ENCODE results near the gene SMAD2.
"Not testable (repeated sequence)": the region's sequence is repeated elsewhere in the genome, so short reads cannot be mapped to it uniquely, and the experiment has no call there.

Gene SMAD2

DNA sequence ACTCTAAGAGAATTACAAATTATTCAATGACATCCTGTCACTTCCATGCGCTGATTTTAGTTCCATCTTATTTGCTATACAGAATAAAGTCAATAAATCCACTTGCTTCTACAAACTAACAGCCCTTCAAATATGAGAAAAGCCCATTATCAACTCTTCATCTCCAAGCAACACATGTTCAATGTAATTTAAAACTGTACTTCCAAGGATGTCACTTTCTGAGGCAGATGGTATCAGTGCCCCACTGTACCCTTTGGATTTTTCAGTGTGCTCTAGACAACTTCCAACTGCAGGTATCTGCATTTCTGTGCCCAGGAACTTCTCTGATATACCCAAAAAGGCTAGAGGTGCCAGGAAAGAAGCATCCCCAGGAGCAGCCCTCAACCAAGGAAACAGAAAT is 87.6 kb downstream of the SMAD2 start:
- DNase-seq (ENCODE audit: low read depth): no peak

DNA sequence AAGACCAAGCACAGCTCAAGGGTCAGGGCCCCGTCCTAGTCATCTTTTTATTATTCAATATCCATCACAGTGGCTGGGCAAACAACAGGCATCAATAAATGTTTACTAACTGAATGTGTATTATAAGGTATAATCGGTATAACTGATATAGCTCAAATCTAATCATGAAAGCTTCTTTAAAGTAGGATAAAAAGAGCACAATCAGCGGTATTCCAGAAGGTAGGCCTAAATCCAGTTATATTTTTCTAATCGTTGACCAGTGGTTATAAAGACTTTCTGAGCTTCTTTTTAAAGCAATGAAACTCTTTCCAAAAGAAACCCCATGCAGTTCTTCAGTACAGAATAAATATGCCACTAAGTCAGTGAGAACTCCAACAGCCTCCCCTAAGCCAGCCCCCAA is 92.1 kb downstream of the SMAD2 start:
- DNase-seq (ENCODE audit: low read depth): no peak

DNA sequence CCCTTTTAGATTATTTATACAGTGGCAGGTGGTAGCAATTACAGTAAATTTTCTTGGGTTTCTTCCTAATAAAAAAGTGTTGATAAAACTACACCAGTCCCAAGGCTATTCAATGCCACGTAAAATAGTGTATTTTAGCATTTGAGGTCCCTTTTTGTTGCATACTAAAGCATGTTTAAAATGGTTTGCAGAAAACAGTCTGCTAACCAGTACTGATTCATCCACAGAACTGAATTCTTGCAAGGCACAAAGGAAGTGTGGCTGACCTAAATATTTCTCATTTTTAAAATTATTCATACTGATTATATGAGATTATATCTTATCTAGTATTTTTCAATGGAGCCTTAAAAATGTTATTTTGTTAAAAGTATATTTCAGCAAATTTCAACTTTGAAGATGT is 98.1 kb downstream of the SMAD2 start:
- no peak for DNase-seq (ENCODE audit: low read depth)

DNA sequence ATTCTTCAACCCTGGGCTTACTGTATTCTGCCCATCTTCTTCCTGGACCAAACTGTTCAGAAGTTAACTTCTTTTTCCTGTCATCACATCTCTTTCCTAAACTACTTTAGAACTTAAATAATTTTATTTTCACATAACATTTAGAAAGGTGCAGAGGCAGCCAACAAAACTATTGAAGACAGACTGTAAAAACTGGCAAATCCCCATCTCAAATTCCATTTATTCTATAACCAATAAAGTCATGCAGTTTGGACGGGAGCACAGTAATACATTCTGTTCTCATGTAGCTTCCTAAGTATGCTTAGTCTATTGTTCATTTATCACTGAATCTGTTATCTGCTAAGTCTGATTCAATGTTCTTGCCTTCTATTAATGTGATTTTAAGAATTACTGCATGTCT is 99.1 kb downstream of the SMAD2 start:
- DNase-seq (ENCODE audit: low read depth): no peak

DNA sequence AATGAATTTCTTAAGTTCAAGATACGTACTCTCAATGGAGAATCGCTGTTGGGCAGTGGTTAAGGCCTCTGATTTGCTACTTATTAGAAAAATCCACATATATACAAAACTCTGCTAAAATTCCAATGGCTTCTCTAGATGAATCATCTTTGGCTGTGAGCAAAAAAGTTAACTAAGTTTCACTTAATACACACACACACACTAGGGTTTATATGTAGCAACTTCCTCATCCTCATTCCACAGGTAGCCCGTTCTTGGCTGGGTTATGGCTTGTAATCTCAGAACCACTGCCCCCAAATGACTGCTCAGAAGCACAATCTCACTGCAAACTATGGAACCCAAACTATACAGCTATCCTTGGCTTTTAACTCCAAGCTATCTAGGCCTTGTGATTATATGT is 99.7 kb downstream of the SMAD2 start:
- no peak for DNase-seq (ENCODE audit: low read depth)

DNA sequence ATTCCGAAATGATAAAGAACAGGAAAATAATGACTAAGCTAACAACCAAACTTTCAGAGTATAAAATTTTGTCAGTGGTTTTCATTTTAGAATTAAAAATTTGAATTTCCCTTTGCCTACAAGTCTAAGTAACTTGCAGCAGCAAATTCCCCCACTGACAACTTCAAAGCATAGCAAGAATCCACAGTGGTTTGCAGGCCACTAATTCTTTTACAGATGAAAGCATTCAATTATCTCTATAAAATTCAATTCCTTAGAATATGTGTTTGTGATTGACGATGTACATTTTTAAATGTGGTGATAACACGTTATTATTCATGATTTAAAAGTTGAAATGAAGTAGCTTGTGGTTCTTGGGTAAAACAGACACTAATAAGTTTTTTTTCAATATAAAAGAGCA is 100.6 kb downstream of the SMAD2 start:
- DNase-seq (ENCODE audit: low read depth): no peak

DNA sequence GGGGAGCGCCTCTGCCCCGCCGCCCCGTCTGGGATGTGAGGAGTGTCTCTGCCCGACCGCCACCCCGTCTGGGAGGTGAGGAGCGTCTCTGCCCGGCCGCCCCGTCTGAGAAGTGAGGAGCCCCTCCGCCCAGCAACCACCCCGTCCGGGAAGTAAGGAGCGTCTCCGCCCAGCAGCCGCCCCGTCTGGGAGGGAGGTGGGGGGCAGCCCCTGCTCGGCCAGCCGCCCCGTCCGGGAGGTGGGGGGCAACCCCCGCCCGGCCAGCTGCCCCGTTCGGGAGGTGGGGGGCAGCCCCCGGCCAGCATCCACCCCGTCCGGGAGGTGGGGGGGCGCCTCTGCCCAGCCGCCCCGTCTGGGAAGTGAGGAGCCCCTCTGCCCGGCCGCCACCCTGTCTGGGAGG is 102.4 kb downstream of the SMAD2 start:
- DNase-seq (ENCODE audit: low read depth): not testable (repeated sequence)

DNA sequence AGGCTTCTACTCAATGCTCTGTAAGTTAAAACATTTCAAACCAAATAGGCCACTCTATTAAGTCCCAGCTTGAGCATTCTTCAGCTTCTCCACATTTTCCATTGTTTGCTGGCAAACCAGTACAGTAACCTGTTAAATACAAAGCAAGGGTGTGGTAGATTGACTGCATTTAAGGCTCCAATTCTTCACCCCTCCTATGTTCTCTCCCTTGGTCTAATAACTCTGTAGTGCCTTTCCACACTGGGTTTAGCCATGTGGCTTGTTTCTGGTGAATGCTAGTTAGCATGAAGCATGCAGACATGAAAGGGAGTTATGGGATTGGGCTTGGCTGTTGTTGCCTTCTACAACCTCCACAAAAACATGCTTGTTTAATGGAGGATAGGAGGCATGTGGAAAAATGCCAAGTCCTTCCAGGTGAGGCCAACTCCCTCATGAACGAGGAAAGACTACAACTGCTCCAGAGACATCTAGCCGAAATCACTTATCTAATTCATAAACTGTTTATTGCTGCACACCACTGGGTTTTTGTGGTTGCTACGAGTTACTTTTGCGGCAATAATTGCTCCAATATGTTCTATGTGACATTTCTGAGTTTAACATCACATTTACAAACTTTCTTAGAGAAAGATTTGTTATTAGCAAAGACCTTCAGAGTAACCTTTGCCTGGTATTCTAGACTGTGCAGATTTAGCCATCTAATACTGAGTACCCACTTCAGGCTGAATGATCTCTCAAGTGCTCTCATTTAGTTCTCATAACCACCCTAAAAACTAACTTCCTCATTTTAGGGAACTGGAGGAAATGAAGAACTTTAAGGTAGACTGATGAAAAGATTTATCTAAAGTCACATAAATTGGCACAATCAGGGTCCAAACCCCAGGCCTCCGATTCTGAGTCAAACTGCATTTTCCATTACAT is 104.0 kb downstream of the SMAD2 start:
- no peak for DNase-seq (ENCODE audit: low read depth)

DNA sequence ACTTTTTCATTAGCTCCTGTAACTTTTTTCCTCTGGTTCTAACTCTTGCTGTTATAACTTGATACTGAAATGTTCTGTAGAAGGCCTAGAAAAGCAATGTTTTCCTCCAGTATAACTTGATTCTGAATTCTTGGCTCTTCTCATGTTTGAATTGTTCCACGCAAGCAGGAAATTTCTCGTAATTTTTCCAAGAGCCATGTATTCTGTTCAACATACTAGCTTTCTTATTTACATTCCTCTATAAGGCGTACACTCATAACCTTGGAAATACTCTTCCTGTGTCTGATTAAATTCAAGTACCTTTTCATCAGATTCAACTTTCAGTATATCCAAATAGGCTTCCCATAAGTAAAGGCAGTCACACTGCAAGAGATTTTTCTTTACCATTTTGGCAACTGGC is 109.1 kb downstream of the SMAD2 start:
- no peak for DNase-seq (ENCODE audit: low read depth)

DNA sequence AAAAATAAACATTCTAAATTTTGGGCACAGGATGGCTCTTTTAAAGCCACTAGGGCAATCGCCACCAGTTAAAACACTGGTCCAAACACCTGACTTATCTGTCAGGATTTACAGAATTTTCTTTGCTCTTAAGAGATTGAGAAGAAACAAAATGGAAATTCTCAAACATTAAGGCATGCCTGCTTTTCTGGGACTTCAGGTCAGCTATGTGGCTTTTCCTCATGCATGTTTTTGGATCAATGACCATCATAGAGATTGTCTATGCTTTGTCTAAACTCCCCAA is 112.7 kb downstream of the SMAD2 start:
- DNase-seq (ENCODE audit: low read depth): no peak

DNA sequence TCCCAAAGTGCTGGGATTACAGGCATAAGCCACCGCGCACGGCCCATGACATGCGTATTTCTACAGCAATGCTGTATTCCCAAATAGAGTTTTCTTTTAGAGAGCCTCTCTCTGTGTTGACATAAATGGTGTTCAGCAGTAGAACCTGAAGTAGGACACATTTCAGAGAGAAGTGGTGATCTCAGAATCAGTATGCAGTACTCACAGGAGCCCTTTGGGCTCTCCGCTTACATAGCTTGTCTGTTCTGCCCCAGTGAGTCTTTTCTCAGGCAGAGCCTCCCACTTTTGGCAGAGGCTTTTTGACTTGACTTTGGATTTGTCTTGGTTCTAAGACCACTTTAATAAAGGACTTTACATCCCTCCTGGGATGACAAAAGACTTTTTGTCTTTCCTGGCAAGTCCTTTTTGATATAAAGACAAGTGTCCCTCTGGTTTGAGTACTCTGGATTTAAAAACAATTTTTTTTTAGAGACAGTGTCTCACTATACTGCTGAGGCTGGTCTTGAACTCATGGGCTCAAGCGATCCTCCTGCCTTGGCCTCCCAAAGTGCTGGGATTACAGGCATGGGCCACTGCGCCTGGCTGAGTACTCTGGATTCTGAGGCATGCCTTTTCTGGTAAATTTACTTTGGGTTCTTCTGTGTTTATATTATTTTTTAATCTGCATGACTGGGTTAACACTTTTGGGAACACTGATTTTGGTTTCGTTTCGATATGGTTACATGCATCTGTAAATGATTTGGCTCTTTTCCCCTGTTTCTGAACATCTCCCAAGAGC is 113.3 kb downstream of the SMAD2 start:
- no peak for DNase-seq (ENCODE audit: low read depth)

DNA sequence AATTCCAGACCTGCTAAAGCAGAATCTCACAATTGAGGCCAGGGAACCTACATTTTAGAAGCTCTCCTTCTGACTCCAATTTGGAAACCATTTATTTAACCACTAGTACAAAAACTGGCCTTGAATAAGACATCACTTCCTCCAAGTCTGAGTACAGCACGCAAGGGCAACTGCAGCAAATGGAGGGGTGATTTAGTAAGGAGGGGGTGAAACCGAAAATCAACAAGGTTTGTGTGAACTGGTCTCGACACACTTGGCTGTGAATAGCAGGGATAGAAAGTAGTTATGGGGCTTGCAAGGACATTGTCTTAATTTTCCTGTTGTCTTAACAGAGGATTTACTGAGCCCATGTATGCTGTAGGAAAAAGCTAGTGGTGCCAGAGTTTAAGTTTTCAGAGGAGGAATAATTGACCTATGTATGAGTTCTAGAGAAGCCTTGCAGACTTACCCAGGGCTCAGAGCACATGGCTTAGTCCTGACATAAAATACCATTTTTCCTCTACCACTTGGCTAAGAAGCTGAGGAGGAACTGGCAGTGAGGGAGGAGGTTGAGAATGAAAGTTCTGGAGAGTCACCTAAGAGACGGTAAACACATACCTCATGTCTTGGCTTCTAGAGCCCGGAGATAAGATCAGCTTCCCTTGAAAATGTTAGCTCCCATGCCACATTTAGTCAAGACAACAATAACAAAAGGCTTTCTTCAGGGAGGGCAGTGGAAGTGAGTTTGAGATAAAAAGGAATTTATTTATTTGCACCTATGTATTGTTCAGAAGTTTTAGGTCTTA is 114.8 kb downstream of the SMAD2 start:
- no peak for DNase-seq (ENCODE audit: low read depth)

DNA sequence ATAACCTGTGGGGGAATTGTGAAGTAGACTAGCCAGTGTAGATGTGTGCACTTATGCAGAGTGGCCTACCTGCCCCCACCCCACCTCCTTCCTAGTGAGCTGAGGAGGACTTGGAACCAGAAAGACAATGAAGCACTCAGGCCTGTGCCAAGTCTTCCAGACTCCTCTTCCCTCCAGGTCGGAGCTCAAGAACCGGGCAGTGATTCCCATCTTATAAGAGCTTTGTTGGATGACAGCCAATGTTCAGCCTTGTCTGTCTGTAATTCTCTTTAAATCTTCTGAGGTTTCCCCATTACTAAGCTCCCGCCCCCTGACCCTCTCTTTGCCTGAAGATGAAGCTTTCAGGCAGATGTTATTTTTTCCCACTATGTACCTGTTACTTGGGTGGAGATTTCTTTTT is 121.0 kb downstream of the SMAD2 start:
- no peak for DNase-seq (ENCODE audit: low read depth)

DNA sequence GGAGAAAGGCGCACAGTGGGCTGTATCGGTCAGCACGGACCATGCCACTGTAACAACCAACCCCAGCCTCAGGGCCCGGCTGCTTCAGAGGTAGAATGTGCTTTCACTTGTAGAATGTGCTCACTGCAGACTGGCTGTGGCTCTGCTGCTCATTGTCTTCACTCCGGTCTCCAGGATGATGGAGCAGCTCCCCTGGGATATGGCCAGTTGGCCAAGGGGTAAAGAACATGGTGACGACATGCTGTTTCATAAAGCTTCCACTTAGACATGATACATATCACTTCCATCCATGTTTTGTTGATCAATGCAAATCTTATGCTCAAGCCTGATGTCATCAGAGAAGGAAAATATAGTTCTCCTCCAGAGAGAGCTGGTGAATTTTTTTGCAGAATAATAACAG is 127.7 kb downstream of the SMAD2 start:
- no peak for DNase-seq (ENCODE audit: low read depth)

DNA sequence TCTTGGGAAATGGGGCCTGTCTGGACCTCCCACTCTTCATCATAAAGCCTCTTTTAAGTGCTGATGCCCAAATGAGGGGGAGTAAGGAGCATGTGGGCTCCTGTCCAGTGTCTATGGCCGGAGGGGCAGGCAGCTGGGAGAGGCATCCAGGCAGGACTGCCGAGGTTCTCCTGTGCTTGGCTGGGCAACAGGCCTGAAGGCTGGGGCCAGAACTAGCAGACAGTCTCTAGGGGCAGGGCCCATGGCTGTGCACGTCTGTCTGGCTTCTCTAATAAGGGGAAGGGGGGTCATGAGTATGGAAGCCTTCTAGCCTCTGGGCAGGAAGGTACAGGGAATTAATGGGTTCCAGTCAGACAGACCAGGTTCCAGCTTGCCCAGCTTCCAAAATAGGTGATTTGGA is 128.6 kb downstream of the SMAD2 start:
- DNase-seq (ENCODE audit: low read depth): no peak

DNA sequence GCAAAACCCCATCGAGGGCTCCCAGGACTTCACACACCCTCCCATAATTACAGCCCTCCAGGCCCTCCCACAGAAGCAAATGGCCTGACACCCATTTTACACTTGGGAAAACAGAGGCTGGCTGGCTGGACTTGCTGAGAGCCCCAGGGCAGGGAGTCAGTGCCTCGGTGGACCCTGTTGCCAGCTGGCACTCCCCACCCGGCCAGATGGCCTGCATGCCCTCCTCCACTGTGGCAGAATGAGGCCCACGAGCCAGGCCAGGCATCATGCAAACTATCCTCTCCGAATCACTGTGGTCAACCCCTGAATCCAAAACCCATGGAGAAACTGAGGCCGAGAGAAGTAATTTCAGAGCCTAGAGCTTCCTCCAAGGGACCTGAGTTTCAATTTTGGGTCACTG is 129.7 kb downstream of the SMAD2 start:
- no peak for DNase-seq (ENCODE audit: low read depth)

DNA sequence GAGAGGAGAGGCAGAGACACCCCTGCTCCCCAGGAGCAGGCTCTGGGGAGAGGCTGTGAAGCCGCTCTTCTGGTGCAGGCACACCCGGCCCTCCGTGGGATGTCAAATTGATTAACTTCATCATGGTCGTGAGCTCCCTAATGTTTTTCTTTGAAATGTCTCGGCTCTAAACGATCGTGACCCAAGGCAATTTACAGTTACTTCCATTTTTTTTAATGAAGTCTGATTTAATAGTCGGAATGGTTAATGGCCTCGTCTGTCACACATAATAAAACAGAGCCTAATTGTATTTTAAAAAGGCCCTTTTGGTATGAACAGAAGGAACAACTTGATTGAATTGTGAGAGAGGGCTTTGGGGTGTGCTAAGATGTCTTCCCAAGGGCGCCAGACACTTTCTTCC is 130.2 kb downstream of the SMAD2 start:
- no peak for DNase-seq (ENCODE audit: low read depth)

DNA sequence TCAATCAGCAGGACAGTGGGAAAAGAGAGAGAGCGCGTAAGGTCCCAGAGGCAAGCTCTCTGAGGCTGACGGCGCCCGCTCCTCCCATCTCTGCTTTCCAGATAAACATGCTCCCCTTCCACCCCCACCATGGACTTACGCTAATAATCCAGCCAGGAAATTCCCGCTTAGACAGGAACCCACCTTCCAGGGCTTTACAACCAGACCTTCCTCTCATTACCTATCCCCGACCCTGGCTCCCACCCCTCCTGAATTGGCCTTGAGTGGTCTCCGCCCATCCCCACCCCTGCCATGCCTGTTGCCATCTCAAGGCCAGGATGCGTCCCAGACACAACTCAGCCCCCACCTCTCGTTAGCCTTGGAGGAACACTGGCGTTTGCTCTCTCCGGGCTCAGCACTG is 131.1 kb downstream of the SMAD2 start:
- no peak for DNase-seq (ENCODE audit: low read depth)

DNA sequence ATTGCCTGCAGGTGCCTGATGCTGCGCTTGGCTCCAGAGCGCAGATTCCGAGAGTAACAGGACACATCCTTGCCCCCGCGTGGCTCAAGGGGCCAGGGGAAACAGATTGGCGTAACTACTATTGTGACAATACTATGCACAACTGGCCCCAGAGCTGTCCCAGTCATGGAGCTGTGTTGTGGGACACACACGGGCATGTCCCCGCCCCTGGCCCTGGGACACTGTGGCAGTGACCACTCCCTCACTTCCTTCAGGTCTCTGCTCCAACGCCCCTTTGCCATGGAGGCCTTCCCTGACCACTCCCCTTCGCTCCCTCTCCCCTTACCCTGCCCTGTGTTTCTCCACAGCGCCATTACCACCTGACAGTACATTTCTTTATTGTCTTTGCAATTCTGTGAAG is 132.1 kb downstream of the SMAD2 start:
- no peak for DNase-seq (ENCODE audit: low read depth)

DNA sequence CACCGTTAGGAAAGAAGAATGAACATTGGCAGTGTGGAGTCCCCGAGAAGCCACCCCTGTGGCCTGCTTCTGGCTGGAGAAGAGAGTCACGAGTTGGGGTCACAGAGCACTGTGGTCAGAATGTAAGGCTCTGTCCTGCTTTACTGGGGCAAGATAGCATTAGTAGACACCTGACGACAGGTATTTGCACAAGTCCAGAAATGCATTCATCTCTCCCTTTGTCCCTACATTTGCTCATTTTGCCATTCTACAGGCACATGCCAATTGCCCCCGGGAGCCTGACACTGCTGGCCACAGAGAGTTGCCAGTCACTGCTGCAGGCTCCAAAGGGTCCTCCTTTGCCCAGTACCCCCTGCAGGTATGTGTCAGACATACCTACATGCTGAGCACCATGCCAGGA is 133.3 kb downstream of the SMAD2 start:
- DNase-seq (ENCODE audit: low read depth): no peak

DNA sequence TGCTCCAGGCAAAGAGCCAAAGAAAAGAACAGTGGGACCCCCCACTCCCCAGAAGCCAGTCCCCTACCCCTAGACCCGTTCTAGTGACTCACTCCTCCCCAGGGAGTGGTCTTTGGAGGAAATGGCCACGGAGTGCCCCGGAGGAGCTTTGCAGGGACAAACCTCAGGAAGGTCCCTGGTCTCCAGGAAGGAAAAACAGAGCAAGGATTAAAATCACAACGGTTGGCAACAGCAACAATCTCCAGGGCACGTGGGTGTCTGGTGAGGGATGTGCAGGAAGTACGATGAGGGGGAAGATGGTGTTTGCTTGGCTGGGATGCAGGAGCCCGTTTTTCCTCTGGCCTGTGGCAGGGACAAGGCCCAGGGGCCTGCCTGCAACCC is 135.0 kb downstream of the SMAD2 start:
- DNase-seq (ENCODE audit: low read depth): no peak

DNA sequence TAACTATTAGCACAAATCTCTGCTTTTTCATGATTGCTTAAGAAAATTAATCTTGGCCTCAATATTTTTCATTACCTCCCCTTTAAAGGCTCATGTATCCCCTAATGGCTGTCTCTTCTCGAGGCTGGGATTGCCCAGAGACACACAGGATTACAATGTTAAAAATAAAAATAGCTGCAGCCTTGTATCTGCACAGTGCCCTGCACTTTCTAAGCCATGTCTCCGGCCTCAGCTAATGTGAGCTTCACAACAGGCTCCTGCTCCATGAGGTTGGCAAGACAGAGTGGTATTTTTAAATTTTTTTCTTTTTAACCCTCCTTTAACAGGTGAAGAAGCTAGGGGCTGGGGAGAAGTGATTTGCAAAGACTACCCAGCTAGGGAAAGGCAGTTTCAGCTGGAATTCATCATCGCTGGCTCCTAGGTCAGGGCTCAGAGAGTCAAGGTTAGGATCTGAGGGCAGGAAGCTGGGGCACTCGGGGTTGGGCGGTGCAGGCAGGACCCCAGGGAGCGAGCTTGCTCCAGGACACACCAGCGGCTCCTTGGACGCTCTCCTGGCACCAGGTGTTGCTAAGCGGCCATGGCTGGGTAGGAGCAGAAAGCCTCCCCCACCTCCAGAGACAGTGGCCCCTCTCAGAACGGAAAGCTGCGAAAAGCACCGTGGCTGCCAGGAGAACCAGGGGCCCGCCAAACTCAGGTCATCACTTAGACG is 135.6 kb downstream of the SMAD2 start:
- DNase-seq (ENCODE audit: low read depth): no peak
